LNCAP (cell line): ENCODE results near the gene CSMD2.

Source experiments
- TF ChIP-seq, protein P1 (sequence below): fragments of 450-650 bp; IDR thresholded peaks from 2 replicates; pipeline ENCODE4 v1.5.1; 2017; ENCODE audit warnings: mild to moderate bottlenecking

CSMD2 gene

DNA sequence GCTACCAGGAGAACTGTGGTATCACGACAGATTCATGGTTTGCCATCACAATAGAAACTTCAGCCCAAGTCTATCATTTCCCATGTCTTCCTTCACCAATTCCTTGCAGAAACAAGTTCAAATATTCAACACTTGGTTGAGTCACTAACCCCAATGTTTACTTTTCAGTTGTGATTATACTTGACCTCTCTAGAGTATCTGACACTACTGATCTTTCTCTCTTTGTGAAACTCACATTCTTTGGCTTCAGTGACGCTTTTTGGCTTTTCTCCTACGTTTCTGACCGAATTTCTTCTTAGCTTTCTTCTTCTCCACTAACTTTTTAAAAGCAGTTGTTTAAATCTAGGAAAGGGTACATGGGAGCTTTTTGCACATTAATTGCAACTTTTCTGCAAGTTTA is 350.0 kb downstream of the CSMD2 start:
- TF ChIP-seq, protein P1, sequence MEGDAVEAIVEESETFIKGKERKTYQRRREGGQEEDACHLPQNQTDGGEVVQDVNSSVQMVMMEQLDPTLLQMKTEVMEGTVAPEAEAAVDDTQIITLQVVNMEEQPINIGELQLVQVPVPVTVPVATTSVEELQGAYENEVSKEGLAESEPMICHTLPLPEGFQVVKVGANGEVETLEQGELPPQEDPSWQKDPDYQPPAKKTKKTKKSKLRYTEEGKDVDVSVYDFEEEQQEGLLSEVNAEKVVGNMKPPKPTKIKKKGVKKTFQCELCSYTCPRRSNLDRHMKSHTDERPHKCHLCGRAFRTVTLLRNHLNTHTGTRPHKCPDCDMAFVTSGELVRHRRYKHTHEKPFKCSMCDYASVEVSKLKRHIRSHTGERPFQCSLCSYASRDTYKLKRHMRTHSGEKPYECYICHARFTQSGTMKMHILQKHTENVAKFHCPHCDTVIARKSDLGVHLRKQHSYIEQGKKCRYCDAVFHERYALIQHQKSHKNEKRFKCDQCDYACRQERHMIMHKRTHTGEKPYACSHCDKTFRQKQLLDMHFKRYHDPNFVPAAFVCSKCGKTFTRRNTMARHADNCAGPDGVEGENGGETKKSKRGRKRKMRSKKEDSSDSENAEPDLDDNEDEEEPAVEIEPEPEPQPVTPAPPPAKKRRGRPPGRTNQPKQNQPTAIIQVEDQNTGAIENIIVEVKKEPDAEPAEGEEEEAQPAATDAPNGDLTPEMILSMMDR, result no peak

DNA sequence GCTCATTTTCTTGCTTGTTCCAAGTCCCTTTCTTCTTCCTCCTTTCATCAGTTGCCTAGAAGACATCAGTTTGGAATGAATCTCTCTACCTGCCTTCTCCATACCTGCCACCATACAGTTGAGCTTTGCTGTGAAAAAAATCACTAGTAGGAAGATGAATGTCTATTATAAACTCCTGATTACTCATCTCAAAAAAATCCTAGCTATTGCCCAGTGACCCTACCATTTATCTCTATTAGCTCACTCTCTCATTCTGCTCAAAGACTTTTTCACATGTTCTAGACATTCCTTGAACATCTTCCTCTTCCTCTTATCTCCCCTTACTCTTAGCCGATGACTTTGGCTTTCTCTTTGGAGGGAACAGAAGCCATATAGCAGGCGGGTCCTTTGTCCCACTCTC is 350.9 kb downstream of the CSMD2 start:
- TF ChIP-seq, protein P1, result no peak

DNA sequence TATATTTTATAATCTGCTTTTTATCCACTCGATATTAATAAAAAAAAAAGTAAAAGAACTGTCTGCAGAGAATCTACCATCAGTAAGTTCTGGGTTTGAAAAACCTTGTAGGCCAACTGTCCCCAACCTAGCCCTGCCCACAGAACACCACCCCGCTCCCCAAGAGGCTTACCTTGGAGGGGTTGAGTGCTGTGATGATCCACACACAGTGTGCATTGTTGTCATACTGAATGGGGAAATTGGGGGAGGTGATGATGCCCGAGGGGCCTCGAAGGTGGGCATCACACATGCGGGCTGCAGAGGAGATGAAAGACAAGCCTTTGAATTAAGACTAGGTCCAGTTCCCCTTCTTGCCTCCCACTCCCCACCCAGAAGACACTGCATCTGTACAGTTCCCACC is 354.5 kb downstream of the CSMD2 start:
- TF ChIP-seq, protein P1, result no peak

DNA sequence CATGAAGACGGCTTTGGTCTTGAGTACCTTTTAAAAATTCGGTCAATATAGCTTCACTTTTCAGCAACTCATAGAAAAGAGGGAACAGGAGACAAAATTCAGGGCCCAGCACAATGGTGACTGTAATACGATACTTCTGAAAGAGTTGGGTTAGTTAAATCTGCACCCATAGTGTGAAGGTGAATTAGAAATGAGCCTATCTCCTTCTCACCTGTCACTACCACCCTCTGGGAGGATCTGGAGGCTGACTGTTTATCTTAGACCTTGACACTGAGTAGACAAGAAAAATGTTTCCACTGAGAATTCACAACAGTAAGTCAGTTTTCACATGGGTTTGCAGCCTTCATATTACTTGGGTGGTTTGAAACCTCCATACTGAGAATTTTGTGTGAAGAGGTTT is 359.0 kb downstream of the CSMD2 start:
- TF ChIP-seq, protein P1, result no peak

DNA sequence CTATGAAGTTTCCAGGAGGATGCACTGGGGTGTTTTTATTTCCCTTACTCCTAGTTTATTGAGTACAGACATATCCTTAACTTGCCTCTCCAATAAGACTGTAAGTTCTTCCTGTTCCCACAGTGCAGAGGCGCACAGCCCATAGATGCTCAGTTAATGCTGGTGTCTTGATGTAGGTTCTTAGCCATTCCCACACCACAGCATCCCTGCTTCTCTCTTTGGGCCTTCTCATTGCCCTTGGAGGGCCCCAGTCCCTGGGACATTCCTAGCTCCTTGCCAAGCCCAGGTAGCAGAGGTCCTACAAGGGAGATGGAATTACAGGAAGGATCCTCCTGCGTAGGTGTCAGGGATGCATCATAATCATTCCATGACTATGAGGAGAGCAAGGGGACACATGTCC is 362.8 kb downstream of the CSMD2 start:
- TF ChIP-seq, protein P1, result no peak

DNA sequence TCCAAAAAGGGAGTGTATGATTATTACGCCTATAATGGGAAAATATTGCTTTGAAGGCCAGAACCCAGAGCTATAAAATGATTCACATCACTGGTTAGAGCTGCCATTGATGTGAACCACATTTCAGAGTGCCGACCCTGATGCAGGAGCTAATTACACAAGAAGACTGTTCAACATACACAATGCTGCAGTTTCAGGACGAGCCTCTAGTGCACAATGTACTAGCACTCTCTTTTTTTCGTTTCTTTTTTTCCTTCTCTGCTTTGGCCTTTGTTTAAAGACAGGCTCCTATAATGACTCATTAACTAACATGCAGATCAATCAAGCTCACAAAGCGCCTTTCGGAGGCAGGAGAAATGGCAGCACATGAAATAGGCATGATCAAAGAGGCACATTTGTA is 367.2 kb downstream of the CSMD2 start:
- TF ChIP-seq, protein P1, result no peak

DNA sequence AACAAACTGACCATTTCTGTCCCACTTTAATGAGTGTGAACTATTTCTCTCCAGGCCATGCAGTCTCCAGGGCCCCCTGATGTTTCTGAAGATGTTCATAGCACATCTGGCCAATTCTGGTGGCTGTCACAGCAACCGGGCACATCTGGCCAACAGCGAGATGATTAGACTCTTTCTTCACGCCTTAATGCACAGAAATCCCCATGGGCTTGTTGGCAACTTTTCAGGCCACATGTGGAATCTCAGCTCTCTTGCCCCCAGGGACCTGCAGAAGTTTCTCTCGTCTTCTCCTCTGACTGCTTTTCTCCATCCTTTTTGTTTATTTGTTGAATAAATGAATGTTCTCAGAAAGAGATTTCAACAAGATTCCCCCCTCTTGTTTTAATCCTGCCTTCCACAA is 372.4 kb downstream of the CSMD2 start:
- TF ChIP-seq, protein P1, result no peak

DNA sequence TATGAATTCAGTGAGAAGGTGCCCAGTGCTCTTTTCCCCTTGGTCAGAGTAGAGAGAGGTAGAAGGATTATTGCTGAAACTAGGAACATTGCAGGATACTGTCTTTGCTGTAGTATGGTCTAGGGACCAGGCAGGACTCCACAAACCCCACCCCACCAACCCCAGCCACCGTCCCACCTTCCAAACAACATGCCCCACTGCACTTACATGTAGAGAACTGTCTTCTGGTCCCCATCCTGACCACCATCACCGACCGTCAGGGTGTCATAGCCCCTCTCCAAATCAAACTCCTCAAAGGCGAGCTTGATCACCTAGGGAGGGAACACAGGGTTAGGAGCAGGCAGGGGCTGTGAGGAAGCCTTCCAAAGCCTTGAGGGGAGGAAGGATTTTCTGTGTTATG is 372.8 kb downstream of the CSMD2 start:
- TF ChIP-seq, protein P1, result no peak
